Upper lobe of left lung (tissue), 6 donors: ENCODE data around the gene CFLAR. TPM values are rescaled to one million over a fixed set of nuclear protein-coding genes. Genes with fewer than 3 reads are reported as not detected.

Experiments
- ATAC-seq, 2 donors: fragments of 200-7000 bp; cut with Tn5 transposase; one replicate each; pipeline ENCODE4 v1.9.1; 2022; ENCODE audit warnings: mild to moderate bottlenecking in 2 of 2, moderate library complexity in 2 of 2; ENCODE audit not compliant: low FRiP score in 2 of 2
- DNase-seq, 2 donors: peaks; one replicate each; pipeline ENCODE4 v3.0.0-alpha.2; 2019 to 2020
- H3K27ac ChIP-seq, 4 donors: fragments of 200-600 bp; sonication (generic); one replicate each; pipeline ENCODE4 v1.5.1; 2016 to 2019
- H3K27me3 ChIP-seq, 4 donors: fragments of 200-600 bp; sonication (generic); one replicate each; pipeline ENCODE4 v1.5.1; 2017 to 2019
- H3K36me3 ChIP-seq, 4 donors: fragments of 200-600 bp; sonication (generic); one replicate each; pipeline ENCODE4 v1.5.1; 2016 to 2019
- H3K4me1 ChIP-seq, 4 donors: fragments of 200-600 bp; sonication (generic); one replicate each; pipeline ENCODE4 v1.5.1; 2018 to 2019
- H3K4me3 ChIP-seq, 4 donors: fragments of 200-600 bp; sonication (generic); one replicate each; pipeline ENCODE4 v1.5.1; 2017 to 2019; ENCODE audit warnings: mild to moderate bottlenecking in 2 of 4, moderate library complexity in 1 of 4
- H3K9me3 ChIP-seq, 4 donors: fragments of 200-600 bp; sonication (generic); one replicate each; pipeline ENCODE4 v1.5.1; 2018 to 2019
- EP300 ChIP-seq, 4 donors: sonication (generic); formaldehyde crosslinking; IDR thresholded peaks; one replicate each; pipeline ENCODE4 v1.5.1; 2017; ENCODE audit warnings: antibody characterized with exemption in 4 of 4, control low read depth in 2 of 4
- POLR2A ChIP-seq, 4 donors: fragments of 450-650 bp; IDR thresholded peaks; one replicate each; pipeline ENCODE4 v1.5.1; 2016 to 2017; ENCODE audit warnings: antibody characterized with exemption in 4 of 4, mild to moderate bottlenecking in 2 of 4
- POLR2AphosphoS5 ChIP-seq, 2 donors: sonication (generic); formaldehyde crosslinking; IDR thresholded peaks; one replicate each; pipeline ENCODE4 v1.5.1; 2017; ENCODE audit warnings: antibody characterized with exemption in 2 of 2
- WGBS, 2 donors: methylation state at CpG; one replicate each; pipeline ENCODE4 v1.1.5; 2017 to 2018; 5-methylcytosine and 5-hydroxymethylcytosine counted together
- total RNA-seq, 6 donors: library from RNA; depleted of rRNA in 4 of 6; stranded (reverse); fragments of >200 nt in 4 of 6; gene quantifications; one replicate each; pipeline versions ENCODE4 v1.1.0 to v1.2.1, GENCODE V29; 2016 to 2021
- TF ChIP-seq, protein P1 (sequence below), 6 experiments: fragments of 450-650 bp in 4 of 6; fragments of 200-600 bp in 2 of 6; sonication (generic) in 2 of 6; IDR thresholded peaks; one replicate each; pipeline ENCODE4 v1.5.1; 2016 to 2019; ENCODE audit warnings: antibody characterized with exemption in 6 of 6
- donor health status: DM: no; HTN: no; CAD: no; lungs with moderate emphysema.
- donor health status: DM: no; HTN: yes; CAD: no; lungs with severe emphysema.

Gene CFLAR
- total RNA-seq, 6 donors from 2014 or later = 263 to 1,189 (median 435) TPM

DNA sequence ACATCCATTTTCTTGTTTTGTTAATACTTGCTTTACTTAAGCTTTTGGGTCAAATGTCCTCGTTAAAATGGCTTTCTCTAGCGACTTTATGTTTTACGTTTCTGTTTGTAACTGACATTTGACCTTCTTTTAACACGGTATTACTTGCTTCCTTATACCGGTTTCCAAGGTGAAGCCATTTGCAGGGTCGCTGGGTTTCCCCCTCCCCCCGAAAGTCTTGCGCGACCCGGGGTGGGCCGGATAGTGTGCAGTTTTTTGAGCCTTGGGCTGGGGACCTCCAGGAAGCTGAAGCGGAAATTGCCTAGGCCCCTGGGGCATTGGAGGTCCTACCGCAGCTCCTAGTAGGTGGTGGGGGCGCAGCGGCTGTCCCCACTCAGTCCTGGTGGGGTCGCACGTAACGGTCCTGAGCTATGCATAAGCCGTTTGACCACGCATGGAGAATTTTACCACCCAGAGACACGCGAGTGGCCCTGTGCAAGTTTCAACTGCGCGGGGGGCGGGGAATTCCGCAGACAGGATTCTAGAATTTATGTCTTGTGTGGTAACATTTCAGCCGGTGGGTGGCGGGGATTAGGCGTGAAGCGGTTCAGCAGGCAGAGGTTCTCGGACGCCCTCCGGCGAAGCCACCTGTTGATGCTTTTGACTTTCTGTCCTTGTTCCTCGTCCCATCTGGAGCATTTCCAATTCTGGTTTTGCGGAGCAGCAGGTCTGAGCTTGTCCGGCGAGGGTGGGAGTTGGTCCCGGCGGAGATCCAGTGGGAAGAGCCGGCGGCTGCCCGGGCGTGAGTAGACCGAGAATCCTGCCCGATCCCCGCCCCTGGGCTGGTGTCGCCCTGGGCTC, 2.4 kb downstream of the CFLAR start:
- peak; percentile 65 to 76 for ATAC-seq
- 1% methylated on average over 38 to 48 of the region's 48 CpGs for WGBS, 2 donors
- TF ChIP-seq, protein P1, sequence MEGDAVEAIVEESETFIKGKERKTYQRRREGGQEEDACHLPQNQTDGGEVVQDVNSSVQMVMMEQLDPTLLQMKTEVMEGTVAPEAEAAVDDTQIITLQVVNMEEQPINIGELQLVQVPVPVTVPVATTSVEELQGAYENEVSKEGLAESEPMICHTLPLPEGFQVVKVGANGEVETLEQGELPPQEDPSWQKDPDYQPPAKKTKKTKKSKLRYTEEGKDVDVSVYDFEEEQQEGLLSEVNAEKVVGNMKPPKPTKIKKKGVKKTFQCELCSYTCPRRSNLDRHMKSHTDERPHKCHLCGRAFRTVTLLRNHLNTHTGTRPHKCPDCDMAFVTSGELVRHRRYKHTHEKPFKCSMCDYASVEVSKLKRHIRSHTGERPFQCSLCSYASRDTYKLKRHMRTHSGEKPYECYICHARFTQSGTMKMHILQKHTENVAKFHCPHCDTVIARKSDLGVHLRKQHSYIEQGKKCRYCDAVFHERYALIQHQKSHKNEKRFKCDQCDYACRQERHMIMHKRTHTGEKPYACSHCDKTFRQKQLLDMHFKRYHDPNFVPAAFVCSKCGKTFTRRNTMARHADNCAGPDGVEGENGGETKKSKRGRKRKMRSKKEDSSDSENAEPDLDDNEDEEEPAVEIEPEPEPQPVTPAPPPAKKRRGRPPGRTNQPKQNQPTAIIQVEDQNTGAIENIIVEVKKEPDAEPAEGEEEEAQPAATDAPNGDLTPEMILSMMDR (IDR thresholded peaks at IDR 0.05) = peak; percentile 26 to 63 (median 47)
- TF ChIP-seq EP300 (IDR thresholded peaks at IDR 0.05) = peak in 2 of 4 donors; percentile 39 to 49
- TF ChIP-seq POLR2A (IDR thresholded peaks at IDR 0.05) = peak in 3 of 4 donors; percentile 52 to 88 (median 76)
- TF ChIP-seq POLR2AphosphoS5 (IDR thresholded peaks at IDR 0.05) = peak; percentile 77 to 88
- H3K27me3 ChIP-seq = no peaks in the 10 kb centered on the region
- H3K27ac ChIP-seq = peak overlapping the region; percentile 99 to 100 (median 100)
- DNase-seq = peak; percentile 88 to 92
- no peaks in the 10 kb centered on the region for H3K9me3 ChIP-seq
- peaks cover 27 to 44% (median 42%) of the 10 kb centered on the region in 4 donors for H3K4me1 ChIP-seq
- peaks cover 0 to 16% (median 0%) of the 10 kb centered on the region in 4 donors for H3K36me3 ChIP-seq
- H3K4me3 ChIP-seq = peak overlapping the region; percentile 67 to 90 (median 72)

DNA sequence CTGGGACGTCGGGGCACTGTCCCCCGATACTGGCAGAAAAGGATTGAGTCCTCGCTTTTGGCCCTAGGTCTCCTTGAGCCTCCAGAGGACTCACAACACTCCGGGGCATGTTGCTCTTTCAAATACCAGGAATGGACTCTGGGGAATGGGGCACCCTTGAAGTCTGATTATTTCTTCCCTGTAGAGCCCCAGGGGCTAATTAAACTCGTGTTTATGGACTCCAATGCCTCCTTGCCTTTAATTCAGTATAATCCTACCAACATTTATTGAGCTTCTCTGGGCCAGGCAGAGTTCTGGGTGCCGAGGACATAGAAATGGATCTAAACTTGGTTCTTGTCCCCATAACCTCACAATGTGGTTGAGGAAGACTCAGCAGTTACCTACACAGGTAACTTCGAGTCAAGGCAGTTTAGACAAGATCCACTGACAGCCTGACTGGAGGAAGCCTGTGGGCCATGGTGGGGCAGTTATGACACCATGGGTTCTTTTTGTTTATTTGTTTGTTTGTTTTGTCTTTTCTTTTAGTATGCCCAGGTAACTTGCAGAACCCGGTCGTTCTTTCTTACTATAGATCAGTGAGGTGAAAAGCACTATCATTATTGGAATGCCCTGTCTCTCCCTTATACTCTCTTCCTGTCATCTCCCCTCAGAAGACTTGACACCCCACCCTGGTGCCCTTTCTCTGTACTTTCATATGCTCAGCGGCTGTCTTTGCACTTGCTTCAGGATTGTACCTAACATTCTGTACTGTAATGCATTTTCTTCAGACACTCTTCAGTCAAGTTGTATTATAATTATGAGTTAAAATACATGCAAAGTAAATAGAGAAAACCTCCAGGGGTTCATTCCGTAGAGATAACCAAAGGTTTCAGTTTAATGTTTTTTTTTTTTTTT, 3.2 kb downstream of the CFLAR start:
- no peak for DNase-seq
- H3K9me3 ChIP-seq = no peaks in the 10 kb centered on the region
- peak in 1 of 2 donors; percentile 4 for ATAC-seq
- peak overlapping the region; percentile 99 to 100 (median 100) for H3K27ac ChIP-seq
- H3K27me3 ChIP-seq = no peaks in the 10 kb centered on the region
- peaks cover 0 to 19% (median 0%) of the 10 kb centered on the region in 4 donors for H3K36me3 ChIP-seq
- no peak for TF ChIP-seq POLR2AphosphoS5 (IDR thresholded peaks at IDR 0.05)
- TF ChIP-seq POLR2A (IDR thresholded peaks at IDR 0.05) = no peak
- TF ChIP-seq, protein P1 (IDR thresholded peaks at IDR 0.05) = no peak
- no peak for TF ChIP-seq EP300 (IDR thresholded peaks at IDR 0.05)
- H3K4me1 ChIP-seq = peaks cover 34 to 51% (median 48%) of the 10 kb centered on the region in 4 donors
- 4 to 7% methylated on average over 12 of the region's 12 CpGs for WGBS, 2 donors
- peak overlapping the region; percentile 67 to 90 (median 72) for H3K4me3 ChIP-seq

GRCh38 chr2:201122276-201122675, 6.3 kb downstream of the CFLAR start:
- Histone ChIP-seq H3K36me3 (peaks cover 0 to 19% (median 0%) of the 10 kb centered on the region in 4 donors), H3K27ac (peak overlapping the region; percentile 99 to 100 (median 100)), H3K27me3 (no peaks in the 10 kb centered on the region), H3K4me1 (peaks cover 59 to 66% (median 66%) of the 10 kb centered on the region in 4 donors), H3K4me3 (peak overlapping the region in 3 of 4 donors; percentile 67 to 90 (median 73)), H3K9me3 (no peaks in the 10 kb centered on the region)
- WGBS, 2 donors = 60% methylated on average over 1 of the region's 1 CpG
- TF ChIP-seq POLR2A (IDR thresholded peaks at IDR 0.05) (peak in 1 of 4 donors; percentile 33), POLR2AphosphoS5 (IDR thresholded peaks at IDR 0.05) (peak; percentile 5 to 13), EP300 (IDR thresholded peaks at IDR 0.05) (no peak)
- TF ChIP-seq, protein P1 (IDR thresholded peaks at IDR 0.05) = no peak
- DNase-seq = peak in 1 of 2 donors; percentile 35
- no peak for ATAC-seq

GRCh38 chr2:201126308-201127151, 10.6 kb downstream of the CFLAR start:
- peak in 1 of 2 donors; percentile 55 for TF ChIP-seq POLR2AphosphoS5 (IDR thresholded peaks at IDR 0.05)
- TF ChIP-seq EP300 (IDR thresholded peaks at IDR 0.05) = peak; percentile 44 to 98 (median 74)
- TF ChIP-seq, protein P1 (IDR thresholded peaks at IDR 0.05) = no peak
- peak in 1 of 4 donors; percentile 44 for TF ChIP-seq POLR2A (IDR thresholded peaks at IDR 0.05)
- 13 to 19% methylated on average over 9 of the region's 9 CpGs for WGBS, 2 donors
- Histone ChIP-seq H3K36me3 (peaks cover 0 to 31% (median 2%) of the 10 kb centered on the region in 4 donors), H3K4me3 (peak overlapping the region; percentile 2 to 90 (median 40)), H3K27me3 (no peaks in the 10 kb centered on the region), H3K9me3 (no peaks in the 10 kb centered on the region), H3K27ac (peak overlapping the region; percentile 99 to 100 (median 100)), H3K4me1 (peaks cover 95 to 100% (median 99%) of the 10 kb centered on the region in 4 donors)
- ATAC-seq (peak; percentile 5 to 15), DNase-seq (no peak)
